HG03196 (cell line): ENCODE data around the gene RRP7A.
"Not testable (repeated sequence)": the region's sequence is repeated elsewhere in the genome, so short reads cannot be mapped to it uniquely, and the experiment has no call there.

Source experiments
- ATAC-seq: cut with Tn5 transposase; IDR thresholded peaks from one replicate; pipeline ENCODE4 v1.9.1; 2021; ENCODE audit not compliant: unreplicated experiment

RRP7A gene

DNA sequence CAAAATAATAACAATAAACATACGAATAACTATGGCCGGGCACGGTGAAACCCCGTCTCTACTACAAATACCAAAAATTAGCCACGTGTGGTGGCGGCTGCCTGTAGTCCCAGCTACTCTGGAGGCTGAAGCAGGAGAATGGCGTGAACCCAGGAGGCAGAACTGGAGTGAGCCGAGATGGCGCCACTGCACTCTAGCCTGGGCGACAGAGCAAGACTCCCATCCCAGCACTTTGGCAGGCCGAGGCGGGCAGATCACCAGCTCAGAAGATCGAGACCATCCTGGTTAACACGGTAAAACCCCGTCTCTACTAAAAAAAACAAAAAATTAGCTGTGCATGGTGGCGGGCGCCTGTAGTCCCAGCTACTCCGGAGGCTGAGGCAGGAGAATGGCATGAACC lies 17.0 kb upstream of the RRP7A start:
- not testable (repeated sequence) for ATAC-seq

DNA sequence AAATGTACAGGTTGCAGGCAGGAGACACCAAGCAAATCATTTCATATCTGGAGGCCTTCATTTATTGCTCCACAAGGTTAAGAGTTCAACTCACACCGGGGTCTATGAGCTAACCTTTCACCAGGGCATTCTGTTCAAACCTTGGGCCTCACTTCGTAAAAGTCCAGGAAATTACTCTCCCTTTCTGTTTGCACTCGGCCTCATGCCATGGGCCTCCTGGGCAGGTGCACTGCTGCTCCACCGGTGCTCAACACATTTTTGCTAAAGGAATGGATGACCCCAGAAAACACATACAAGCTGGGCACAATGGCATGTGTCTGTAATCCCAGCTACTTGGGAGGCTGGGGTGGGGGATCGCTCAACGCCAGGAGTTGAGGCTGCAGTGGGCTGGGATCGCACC lies 16.6 kb upstream of the RRP7A start:
- no peak for ATAC-seq

DNA sequence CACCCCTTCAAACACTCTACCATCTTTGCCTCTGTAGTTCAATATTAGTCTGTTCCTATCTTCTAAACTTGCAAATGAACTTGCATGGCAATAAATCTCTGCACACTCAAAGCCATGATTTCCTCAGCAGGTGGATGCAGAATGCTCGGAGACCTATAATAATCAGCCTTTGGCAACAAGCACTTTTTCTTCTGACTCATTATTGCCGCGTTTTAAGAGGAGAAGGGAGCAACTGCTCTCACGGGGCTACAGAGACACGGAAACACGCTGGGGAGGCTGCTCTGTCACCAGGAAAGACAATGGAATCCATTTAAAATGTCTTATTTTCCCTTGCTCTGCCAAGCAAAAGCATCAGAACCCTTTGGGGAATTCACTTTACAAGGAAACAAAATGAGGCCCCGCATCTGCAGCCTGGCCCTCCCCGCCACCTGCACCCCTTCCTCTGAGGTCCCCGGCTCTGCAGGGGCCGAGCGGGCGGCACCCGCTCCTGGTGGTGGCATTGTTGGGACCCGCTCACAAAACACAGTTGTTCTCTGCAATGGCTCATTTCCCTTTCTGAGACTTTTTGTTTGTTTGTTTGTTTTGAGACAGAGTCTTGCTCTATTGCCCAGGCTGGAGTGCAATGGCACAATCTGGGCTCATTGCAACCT lies 15.6 kb upstream of the RRP7A start:
- ATAC-seq: not testable (repeated sequence)

DNA sequence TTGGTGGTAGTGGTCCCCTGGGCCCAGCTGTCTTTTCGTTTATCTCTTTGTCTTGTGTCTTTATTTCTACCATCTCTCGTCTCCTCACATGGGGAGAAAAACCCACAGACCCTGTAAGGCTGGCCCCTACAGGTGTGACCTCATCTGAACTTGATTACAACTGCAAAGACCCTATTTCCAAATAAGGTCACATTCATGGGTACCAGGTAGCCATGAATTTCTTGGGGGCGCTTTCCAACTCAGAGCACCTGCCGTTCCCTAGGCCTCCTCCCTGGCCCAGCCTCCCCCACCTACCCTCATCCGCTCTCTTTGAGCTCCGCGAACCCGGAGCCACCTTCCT lies 14.0 kb upstream of the RRP7A start:
- ATAC-seq: no peak

DNA sequence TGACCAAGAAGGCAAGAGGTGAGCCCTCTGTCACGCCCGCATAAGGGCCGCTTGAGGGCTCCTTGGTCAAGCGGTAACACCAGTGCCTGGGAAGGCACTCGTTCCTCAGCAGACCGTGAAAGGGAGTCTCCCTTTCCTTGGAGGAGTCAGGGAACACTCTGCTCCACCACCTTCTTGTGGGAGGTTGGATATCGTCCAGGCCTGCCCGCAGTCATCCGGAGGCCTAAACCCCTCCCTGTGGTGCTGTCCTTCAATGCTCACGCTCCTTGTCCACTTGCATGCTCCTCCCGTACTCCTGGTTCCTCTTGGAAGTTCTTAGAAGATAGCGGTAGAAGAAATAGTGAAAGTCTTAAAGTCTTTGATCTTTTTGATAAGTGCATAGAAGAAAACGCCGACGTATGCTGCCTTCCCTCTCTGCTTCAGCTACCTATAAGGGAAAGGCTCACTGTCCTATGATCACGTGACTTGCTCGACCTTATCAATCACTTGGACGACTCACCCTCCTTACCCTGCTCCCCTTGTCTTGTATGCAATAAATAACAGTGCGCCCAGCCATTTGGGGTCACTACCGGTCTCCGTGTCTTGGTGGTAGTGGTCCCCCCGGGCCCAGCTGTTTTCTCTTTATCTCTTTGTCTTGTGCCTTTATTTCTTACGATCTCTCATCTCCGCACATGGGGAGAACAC lies 11.9 kb upstream of the RRP7A start:
- ATAC-seq: not testable (repeated sequence)

DNA sequence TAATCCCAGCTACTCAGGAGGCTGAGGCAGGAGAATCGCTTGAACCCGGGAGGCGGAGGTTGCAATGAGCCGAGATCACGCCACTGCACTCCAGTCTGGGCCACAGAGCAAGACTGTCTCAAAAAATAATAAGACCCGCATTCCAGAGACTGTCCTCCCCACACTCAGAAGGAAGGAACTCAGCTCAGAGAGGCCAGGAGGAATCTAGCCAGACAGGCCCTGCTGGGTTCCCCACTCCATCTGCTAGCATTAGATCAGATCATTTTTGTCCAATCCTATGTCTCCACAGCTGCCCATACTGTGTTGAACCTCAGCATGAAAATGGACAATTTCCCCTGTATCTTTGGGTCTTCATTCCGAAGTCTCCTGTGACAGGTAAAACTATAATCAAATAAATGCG lies 9.8 kb upstream of the RRP7A start:
- not testable (repeated sequence) for ATAC-seq

DNA sequence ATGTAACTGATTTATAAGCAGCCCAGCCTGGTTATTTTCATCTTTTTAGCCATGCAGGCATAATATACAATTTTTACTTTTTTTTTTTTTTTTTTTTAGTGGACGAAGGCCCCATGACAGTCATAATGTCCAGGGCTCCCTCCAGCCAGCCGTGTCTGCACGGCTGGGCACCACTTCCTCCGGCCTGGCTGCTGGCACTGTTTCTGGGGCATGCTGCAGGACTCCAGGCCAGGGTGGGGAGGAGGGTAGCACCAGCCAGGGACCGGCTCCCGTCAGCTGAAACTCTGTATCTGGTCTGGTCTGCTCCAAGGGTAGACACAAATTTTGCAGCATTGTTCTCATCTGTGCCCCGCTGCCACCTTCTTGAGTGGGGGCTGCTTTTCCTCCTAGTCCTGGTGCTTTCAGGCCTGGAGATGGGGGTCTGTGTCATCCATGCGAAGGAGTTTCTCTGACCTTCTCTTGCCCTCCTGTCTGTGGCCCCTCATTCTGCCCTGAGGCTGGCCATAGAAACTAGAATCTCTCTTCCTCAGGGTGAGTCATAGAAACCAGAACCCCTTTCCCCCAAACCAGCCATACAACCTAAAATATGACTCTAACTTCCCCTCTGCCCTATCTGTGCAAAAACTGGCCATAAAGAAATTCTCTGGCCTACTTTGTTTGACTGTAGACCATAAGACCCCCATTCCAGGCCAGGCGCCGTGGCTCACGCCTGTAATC lies 9.2 kb upstream of the RRP7A start:
- no peak for ATAC-seq

DNA sequence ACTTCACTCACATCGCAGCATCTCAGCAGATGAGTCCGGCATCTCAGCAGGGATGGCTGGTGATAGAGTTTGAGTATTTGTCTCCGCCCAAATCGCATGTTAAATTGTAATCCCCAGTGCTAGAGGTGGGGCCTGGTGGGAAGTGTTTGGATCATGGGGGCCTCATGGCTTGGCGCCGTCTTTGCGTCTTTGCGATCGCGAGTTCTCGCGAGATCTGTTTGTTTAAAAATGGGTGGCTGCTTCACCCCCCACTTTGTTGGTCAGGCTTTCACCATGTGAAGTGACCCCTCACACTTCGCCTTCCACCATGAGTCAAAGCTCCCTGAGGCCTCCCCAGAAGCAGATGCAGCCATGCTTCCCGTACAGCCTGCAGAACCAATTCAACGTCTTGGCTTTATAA lies 3.0 kb upstream of the RRP7A start:
- ATAC-seq: no peak

DNA sequence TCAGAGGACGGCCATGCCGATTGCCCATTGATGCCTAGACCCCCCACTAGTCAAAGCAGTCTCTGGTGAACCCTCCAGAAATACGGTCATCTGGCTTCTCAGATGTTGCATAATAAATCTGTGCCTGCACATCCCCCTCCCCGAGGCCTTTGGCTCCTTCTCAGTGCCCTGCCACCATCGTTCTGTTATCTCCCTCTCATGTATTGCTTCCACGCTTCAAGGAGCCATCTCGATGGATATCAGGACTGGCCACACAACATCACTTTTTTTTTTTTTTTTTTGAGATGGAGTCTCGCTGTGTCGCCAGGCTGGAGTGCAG lies 1.6 kb upstream of the RRP7A start:
- no peak for ATAC-seq

DNA sequence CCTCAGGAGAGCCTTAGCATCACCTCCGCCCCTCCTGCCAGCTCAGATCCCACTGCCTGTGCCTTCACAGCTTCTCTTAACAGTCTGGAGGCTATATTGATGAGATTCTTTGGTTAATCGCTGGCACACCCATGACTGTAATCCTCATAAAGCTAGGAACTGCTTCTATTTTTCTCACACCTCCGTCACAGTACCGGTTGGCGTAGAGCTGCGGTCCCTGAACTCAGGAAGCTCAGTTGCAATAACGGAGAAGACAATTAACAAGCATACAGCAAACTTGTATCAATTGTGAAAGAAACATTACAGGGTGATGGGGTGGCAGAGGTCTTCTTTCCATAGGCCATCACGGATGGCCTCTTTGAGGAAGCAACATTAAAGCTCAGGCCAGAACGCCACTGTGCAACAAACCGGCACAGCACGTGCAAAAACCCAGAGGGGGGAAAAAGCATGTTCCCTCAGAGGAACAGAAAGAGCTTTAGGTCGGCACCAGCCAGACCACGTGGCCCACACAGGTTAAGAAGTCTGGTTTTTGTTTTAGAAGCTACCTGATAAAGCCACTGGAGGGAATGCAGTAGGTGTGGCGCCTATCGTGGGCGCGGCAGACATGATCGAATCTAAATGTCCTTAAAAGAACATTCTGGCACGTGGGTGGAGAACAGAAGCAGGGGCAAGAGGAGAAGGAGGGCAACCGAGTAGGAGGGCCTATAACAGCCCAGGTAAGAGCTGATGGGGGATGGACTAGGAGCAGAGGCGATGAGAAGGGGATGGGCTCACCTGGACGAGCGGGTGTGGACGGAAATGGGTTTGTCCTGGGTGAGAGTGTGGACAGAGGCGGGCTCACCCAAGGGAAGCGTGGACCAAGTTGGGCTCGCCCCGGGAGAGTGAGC lies 715 bp downstream of the RRP7A start:
- not testable (repeated sequence) for ATAC-seq

DNA sequence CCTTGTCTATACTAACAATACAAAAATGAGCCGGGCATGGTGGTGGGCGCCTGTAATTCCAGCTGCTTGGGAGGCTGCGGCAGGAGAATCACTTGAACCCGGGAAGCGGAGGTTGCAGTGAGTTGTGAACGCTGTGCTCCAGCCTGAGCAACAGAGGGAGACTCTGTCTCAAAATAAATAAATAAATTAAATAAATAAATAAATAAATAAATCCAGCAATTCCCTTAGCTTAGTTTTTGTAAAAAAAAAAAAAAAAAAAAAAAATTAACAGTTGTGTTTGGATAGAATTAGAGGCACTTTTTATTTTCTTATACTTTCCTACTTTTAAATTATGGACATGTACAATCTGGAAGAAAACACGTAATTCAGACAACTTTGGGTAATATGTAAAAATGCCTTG lies 2.5 kb downstream of the RRP7A start:
- not testable (repeated sequence) for ATAC-seq

DNA sequence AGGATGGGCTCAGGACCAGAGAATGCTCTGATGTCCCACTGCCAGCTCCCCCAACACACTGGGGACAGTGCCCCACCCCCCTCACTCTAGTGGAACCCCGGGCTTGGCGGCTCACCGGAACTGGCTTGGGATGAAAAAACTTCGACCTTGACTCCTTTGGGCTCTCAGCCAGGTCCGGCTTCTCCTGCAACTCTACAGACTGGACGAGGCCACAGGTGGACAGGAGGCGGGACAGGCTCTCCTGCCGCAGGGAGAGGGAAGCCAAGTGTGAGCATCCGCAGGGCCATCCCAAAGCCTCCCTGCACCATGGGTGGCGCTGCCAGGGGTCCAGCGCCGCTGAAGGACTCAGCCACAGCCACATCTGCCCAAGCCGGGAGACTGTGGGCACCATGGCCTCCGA lies 3.7 kb downstream of the RRP7A start:
- no peak for ATAC-seq

DNA sequence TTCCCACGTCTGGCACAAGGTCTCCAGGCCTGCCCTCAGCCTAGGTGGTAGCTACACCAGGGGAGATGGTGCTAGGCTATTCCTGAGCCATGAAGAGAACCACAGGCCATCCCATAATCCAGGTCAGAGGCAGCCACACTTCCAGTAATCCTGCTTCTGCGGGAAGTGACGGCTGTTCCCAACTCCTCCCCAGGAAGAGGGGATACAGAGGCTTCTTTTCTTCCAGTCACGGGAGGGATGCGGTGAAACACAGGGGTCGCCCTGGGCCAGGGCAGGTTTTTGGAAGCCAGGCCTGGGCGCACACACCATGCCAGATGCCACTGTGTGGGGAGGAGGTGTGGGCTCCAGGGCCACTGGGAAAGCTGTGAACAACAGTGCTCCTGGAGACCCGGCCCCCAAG lies 4.3 kb downstream of the RRP7A start:
- ATAC-seq: not testable (repeated sequence)

DNA sequence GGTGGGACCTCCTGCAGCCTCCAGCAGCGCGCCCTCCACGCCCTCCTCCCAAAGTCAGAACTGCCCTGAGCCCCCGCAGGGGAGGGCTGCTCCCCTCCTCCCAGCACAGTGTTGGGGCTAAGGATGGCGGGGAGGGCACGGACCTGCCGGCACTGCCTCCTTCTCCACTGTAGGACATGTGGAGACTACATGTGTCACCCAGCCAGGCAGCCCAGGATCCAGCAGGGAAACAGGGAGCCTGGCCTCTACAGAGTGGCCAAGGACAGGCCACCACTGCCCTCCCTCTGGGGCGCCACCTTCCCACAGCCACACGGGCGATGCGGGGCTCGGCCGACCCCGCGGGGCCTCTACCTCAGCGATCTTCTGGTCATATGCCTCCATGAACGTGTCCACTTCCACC lies 5.3 kb downstream of the RRP7A start:
- ATAC-seq: not testable (repeated sequence)

DNA sequence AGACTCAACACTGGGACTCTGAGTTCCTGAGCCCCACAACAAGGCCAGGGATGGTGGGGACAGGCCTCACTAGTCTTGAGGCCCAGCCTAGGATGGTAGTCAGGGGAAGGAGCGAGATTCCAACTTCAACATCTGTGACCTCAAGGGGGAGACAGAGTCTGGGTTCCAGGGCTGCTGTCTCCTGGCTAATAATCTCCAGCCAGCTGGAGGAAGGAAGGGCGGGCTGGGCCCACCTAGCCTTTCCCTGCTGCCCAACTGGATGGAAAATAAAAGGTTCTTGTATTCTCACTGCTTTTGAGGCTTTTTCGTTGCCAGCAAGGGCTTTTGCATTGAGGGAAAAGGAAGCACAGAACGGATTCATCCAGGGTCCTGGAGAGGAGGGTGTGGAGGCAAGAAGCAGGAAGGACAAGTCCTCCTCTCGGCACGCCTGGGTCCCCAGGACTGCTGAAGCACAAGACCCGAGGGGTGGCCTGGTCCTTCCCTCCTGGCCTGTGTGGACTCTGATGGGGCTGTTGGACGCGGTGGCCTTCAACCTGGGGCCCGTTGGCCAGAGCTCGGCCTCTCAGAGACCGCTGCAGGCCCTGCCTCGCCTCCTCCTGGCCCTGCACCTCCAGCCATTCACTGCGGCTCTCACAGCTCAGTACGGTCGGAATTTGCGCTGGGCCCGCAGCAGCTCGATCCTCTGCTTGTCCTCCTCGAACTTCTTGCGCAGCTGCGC lies 7.2 kb downstream of the RRP7A start:
- ATAC-seq: not testable (repeated sequence)

DNA sequence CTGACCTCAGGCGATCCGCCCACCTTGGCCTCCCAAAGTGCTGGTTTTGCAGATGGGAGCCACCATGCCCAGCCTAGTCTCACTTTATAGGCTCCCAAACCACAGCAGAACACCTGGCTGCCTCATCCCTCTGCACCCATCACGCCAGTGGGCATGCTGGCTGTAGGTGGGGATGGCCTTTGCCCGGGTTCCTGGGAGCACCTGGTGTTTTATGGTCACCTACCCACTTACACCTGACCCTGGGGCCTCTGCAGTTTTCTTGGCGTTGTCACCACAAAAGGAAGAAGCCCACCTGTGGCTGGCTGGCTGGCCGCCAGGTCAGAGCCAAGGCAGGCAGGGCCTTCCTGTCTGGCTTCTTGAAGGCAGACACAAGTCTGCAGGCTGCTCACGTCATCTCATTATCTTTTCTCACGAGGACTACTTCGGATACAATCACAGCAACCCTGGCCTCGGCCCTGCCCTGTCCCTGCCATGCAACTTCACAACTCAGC lies 8.2 kb downstream of the RRP7A start:
- no peak for ATAC-seq

DNA sequence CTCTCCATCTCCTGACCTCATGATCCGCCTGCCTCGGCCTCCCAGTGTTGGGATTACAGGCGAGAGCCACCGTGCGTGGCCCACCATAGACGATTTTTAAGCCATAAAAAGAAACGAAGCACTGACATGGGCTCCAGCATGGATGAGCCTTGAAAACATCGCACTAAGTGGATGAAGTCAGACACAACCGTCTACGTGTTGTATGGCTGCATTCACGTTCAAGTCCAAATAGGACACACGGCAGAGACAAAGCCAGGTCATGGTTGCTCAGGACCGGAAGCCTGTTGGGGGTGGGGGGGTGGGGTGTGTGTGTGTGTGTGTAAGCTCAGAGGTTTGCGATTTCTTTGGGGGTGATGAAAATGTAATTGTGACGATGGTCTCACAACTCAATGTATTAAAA lies 10.0 kb downstream of the RRP7A start:
- no peak for ATAC-seq

DNA sequence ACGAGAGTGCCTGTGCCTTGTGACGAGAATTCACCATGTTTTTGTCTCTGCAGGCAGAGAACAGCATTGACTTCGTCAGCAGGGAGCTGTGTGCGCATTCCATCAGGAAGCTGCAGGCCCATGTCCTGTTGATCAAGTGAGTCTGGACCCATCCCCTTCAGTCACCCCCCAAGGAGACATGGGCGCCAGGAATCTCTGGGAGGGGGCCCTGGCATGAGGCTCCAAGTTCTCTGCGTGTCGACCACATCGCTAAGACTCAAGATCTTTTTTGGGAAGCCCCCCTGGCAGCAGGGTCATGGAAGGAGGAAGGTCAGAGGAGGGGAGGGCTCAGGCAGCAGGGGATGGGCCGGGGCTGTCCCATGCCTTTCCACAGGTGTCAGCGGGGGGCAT lies 10.6 kb downstream of the RRP7A start:
- ATAC-seq: not testable (repeated sequence)

DNA sequence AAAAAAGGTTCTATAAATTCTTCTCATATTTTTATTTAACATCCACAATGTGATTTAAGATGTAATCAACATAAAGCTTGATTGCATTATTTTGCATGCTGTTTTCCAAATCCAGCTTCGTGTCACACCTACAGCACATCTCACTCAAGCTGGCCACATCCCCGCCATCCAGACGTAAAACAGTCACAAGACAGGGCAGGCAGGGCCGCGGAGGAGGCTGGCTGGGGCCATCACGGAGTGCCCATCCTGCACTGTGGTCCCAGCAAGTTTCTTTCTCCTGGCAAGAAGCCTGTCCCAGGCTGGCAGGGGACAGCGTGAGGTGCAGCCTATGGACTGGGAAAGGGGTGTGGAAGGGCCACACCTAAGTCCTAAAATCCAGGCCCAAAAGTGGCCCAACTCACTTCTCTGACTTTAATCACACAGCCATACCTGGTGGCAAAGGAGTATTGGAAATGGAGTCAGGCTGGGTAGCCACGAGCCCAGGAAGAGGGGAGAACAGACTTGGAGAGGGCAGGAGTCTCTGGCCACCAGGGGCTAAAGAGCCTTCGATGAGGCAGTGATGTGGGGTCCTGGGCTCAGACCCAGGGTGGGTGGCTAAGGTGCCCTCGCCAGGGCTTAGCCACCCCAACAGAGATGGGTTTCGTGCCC lies 11.1 kb downstream of the RRP7A start:
- not testable (repeated sequence) for ATAC-seq

DNA sequence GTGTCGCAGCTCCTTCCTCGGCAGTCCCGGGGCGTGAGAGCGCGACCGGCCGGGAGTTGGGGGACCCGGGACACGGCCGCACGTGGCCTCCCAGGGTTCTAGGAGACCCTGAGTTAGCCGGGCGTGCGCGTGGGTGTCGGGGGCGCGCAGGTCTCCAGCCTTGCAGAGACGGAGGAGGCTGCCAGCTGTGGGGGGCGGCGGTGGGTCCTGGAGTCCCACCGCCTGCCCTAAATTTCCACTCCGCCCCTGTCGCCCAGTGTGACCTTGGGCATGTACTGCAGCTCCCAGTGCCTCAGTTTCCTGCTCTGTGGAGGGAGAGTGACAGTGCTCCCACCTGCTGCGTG lies 18.8 kb downstream of the RRP7A start:
- no peak for ATAC-seq
